ENCODE results near the gene PLXNA4.

PLXNA4 gene

GRCh38 chr7:132097550-132098134, 478.6 kb downstream of the PLXNA4 start:
- no peak for DNase-seq

- DNase-seq = no peak
Observed at GRCh38 chr7:132095111-132095765, 481.0 kb downstream of the PLXNA4 start.

- no peak for DNase-seq
Observed at GRCh38 chr7:132092106-132092505, 484.2 kb downstream of the PLXNA4 start.

GRCh38 chr7:132091706-132092105, 484.6 kb downstream of the PLXNA4 start:
- DNase-seq = no peak

GRCh38 chr7:132090444-132090843, 485.8 kb downstream of the PLXNA4 start:
- DNase-seq = no peak

GRCh38 chr7:132089356-132089755, 486.9 kb downstream of the PLXNA4 start:
- DNase-seq = no peak

GRCh38 chr7:132087421-132087820, 488.8 kb downstream of the PLXNA4 start:
- no peak for DNase-seq

GRCh38 chr7:132084776-132085388, 491.4 kb downstream of the PLXNA4 start:
- no peak for DNase-seq

- DNase-seq = no peak
Observed at GRCh38 chr7:132083537-132084123, 492.6 kb downstream of the PLXNA4 start.

GRCh38 chr7:132083126-132083525, 493.1 kb downstream of the PLXNA4 start:
- no peak for DNase-seq

- DNase-seq = no peak
Observed at GRCh38 chr7:132082394-132082793, 493.9 kb downstream of the PLXNA4 start.

GRCh38 chr7:132081686-132082085, 494.6 kb downstream of the PLXNA4 start:
- DNase-seq = no peak

GRCh38 chr7:132080967-132081668, 495.2 kb downstream of the PLXNA4 start:
- no peak for DNase-seq

- no peak for DNase-seq
Observed at GRCh38 chr7:132080467-132080866, 495.8 kb downstream of the PLXNA4 start.

GRCh38 chr7:132078891-132079735, 497.2 kb downstream of the PLXNA4 start:
- DNase-seq = no peak

- DNase-seq = no peak
Observed at GRCh38 chr7:132077971-132078685, 498.1 kb downstream of the PLXNA4 start.

GRCh38 chr7:132076301-132077035, 499.8 kb downstream of the PLXNA4 start:
- DNase-seq = no peak

GRCh38 chr7:132075515-132075914, 500.8 kb downstream of the PLXNA4 start:
- DNase-seq = no peak

GRCh38 chr7:132073920-132074589, 502.2 kb downstream of the PLXNA4 start:
- DNase-seq = no peak

Data from activated naive CD4-positive, alpha-beta T cell treated with anti-CD3 and anti-CD28 coated beads, Interleukin-2, amount 50 U/mL, for 16 hours (primary cell).